ENCODE data around the gene OR6B1. TPM values are rescaled to one million over a fixed set of nuclear protein-coding genes. Genes with fewer than 3 reads are reported as not detected.

The OR6B1 gene
- total and polyA plus RNA-seq, 2 experiments from 2014 or later = not detected

DNA sequence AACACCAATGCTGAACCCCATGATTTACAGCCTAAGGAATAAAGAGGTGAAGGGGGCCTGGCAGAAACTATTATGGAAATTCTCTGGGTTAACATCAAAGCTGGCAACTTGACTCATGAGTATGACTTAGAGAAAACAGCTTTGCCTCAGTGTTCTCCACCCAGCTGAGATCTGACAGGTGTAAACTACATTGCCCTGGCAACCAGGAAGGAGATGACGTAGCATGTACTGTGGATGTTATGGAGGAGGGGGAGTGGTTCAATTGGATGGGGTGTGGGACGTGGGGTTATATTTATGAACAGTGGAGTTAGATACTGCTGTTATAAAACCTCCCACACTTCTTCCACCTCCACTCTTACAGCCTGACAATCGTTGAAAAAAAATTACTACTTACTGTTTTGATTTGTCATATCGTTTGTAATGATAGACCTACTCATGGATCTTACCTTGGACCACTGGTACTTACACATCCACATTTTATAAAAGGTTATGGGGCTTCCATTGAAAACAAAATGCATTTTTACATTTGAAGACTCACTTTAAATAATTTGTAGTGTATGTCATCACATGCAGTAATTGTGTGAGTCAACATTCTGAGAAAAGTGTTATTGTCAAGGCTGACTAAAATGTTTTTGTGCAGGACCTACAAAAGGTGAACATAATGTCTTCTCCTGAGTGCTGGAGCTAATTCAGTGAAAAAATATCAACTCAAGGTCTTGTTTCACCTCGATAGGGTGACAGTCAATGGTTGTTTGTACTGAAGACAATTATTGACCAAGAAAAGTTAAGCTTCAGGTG lies 39.1 kb upstream of the OR6B1 start:
- Histone ChIP-seq H3K27me3 (no peaks in the 10 kb centered on the region), H3K36me3 (no peaks in the 10 kb centered on the region), H3K9me3 (ENCODE audit: low read depth) (no peaks in the 10 kb centered on the region), H3K27ac (no peak overlapping the region), H3K4me3 (no peak overlapping the region), H3K4me1 (ENCODE audit: low read depth) (no peaks in the 10 kb centered on the region)
- DNase-seq (ENCODE audit: low read depth in 1 of 2, low spot score in 1 of 2) = no peak
- TF ChIP-seq, protein P1, sequence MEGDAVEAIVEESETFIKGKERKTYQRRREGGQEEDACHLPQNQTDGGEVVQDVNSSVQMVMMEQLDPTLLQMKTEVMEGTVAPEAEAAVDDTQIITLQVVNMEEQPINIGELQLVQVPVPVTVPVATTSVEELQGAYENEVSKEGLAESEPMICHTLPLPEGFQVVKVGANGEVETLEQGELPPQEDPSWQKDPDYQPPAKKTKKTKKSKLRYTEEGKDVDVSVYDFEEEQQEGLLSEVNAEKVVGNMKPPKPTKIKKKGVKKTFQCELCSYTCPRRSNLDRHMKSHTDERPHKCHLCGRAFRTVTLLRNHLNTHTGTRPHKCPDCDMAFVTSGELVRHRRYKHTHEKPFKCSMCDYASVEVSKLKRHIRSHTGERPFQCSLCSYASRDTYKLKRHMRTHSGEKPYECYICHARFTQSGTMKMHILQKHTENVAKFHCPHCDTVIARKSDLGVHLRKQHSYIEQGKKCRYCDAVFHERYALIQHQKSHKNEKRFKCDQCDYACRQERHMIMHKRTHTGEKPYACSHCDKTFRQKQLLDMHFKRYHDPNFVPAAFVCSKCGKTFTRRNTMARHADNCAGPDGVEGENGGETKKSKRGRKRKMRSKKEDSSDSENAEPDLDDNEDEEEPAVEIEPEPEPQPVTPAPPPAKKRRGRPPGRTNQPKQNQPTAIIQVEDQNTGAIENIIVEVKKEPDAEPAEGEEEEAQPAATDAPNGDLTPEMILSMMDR (IDR thresholded peaks at IDR 0.05; ENCODE audit: low read depth, low read length) = no peak

DNA sequence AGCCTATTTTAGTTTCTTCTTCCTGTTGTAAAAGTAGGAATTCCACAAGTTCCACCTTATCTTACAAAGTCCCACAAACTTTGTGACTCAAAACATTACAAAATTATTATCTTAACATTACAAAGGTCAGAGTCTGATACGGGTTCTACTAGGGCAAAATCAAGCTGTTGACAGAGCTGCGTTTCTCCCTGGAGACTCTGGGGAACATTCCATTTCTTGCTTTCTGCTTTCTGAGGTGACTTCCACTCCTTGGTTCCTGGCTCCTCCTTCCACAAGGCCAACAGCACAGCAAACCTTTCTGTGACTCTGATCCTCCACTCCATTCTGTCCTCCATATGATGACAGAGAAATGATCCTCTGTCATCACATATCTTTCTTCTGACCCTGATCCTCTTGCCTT lies 34.8 kb upstream of the OR6B1 start:
- TF ChIP-seq, protein P1 (IDR thresholded peaks at IDR 0.05; ENCODE audit: low read depth, low read length) = no peak
- H3K27ac ChIP-seq = no peak overlapping the region
- no peaks in the 10 kb centered on the region for H3K36me3 ChIP-seq
- no peak overlapping the region for H3K4me3 ChIP-seq
- no peaks in the 10 kb centered on the region for H3K27me3 ChIP-seq
- DNase-seq (ENCODE audit: low read depth in 1 of 2, low spot score in 1 of 2) = peak in 1 of 2 donors; percentile 68
- no peaks in the 10 kb centered on the region for H3K9me3 ChIP-seq (ENCODE audit: low read depth)
- H3K4me1 ChIP-seq (ENCODE audit: low read depth) = no peaks in the 10 kb centered on the region

DNA sequence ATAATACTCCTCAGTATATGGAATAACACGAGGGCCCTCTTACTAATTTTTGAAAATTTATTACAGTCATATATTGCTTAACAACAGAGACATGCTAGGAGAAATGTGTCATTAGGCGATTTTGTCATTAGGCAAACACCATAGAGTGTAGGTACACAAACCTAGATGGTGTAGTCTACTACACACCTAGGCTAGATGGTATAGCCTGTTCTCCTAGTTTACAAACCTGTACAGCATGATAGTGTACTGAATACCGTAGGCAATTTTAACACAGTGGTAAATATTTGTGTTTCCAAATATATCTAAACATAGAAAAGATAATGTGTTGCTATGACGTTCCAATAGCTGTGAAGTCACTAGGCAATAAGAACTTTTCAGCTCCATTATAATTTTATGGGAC lies 32.7 kb upstream of the OR6B1 start:
- Histone ChIP-seq H3K4me1 (ENCODE audit: low read depth) (no peaks in the 10 kb centered on the region), H3K9me3 (ENCODE audit: low read depth) (no peaks in the 10 kb centered on the region), H3K4me3 (no peak overlapping the region), H3K36me3 (no peaks in the 10 kb centered on the region), H3K27ac (no peak overlapping the region), H3K27me3 (no peaks in the 10 kb centered on the region)
- DNase-seq (ENCODE audit: low read depth in 1 of 2, low spot score in 1 of 2) = no peak
- TF ChIP-seq, protein P1 (IDR thresholded peaks at IDR 0.05; ENCODE audit: low read depth, low read length) = no peak

DNA sequence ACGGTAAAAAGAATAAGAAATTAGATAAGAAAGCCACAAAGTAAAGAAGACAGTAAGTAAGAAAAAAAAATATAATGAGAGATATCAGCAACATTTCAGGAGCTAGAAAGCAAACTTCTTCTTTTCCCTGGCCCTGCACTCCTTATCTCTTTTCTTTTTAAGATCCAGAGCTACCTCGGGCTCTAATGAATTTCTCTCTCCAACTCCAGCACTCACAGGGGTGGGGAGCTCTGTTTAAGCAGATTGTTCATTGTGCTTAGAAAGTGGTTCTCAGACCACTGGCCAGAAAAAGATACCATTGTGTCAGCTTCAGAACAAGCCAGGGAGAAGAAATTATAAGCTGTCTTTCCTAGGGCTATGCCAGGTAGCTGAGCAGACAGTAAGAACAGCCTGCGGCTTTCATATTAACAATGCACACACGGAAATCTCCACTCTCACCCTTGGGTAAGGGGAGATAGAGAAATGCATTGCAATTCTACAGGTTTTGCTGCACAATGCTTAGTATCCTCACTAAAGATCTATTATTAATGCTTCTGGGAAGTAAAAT lies 26.2 kb upstream of the OR6B1 start:
- no peak overlapping the region for H3K4me3 ChIP-seq
- TF ChIP-seq, protein P1 (IDR thresholded peaks at IDR 0.05; ENCODE audit: low read depth, low read length) = no peak
- peak in 1 of 2 donors; percentile 28 for DNase-seq (ENCODE audit: low read depth in 1 of 2, low spot score in 1 of 2)

DNA sequence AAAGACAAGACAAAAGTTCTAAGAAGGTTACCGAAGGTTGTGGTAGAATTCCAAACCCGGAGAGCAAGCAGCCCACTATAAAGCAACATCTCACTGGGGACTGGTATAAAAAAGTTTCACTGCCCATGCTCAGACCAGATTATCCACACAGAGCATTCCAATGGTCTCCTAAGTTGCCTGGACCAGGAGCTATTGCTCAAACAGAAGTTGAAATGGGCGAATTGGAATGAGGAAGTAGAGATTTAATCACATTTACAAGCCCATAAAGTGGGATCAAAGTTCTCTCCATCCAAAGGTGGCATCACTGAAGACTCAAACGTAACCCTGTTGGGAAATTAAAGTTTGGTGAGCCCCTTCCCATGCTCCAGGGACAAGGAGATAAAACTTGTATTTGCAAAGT lies 25.7 kb upstream of the OR6B1 start:
- DNase-seq (ENCODE audit: low read depth in 1 of 2, low spot score in 1 of 2) = peak in 1 of 2 donors; percentile 47
- TF ChIP-seq, protein P1 (IDR thresholded peaks at IDR 0.05; ENCODE audit: low read depth, low read length) = no peak
- Histone ChIP-seq H3K4me3 (no peak overlapping the region), H3K27me3 (no peaks in the 10 kb centered on the region), H3K9me3 (ENCODE audit: low read depth) (no peaks in the 10 kb centered on the region), H3K27ac (no peak overlapping the region), H3K36me3 (no peaks in the 10 kb centered on the region), H3K4me1 (ENCODE audit: low read depth) (no peaks in the 10 kb centered on the region)

More for the DNA sequence above, 26.2 kb upstream of the OR6B1 start:
- no peaks in the 10 kb centered on the region for H3K36me3 ChIP-seq
- no peaks in the 10 kb centered on the region for H3K9me3 ChIP-seq (ENCODE audit: low read depth)
- H3K27me3 ChIP-seq = no peaks in the 10 kb centered on the region
- H3K27ac ChIP-seq = no peak overlapping the region
- H3K4me1 ChIP-seq (ENCODE audit: low read depth) = no peaks in the 10 kb centered on the region

All from cardiac muscle cell (in vitro differentiated cells and primary cell).